Renal cortical epithelial cell (primary cell): Measurements from ENCODE around the gene ERVV-1. TPM values are rescaled to one million over a fixed set of nuclear protein-coding genes. Genes with fewer than 3 reads are reported as not detected.
"Not testable (repeated sequence)": the region's sequence is repeated elsewhere in the genome, so short reads cannot be mapped to it uniquely, and the experiment has no call there.

Source experiments
- DNase-seq: peaks from one replicate; pipeline ENCODE4 v3.0.0-alpha.2; 2011; ENCODE audit warnings: low read depth
- total RNA-seq: library from RNA; depleted of rRNA; stranded (reverse); fragments of >200 nt; gene quantifications from 2 replicates; pipeline ENCODE4 v1.2.3, GENCODE V29; 2014

ERVV-1 gene
- total RNA-seq, 1 donor from 2014 or later: not detected

GRCh38 chr19:53019684-53020083 is 6.0 kb downstream of the ERVV-1 start:
- no peak for DNase-seq

GRCh38 chr19:53028306-53028705 is 14.6 kb downstream of the ERVV-1 start:
- not testable (repeated sequence) for DNase-seq

GRCh38 chr19:53034054-53034453 is 20.3 kb downstream of the ERVV-1 start:
- DNase-seq: no peak

- no peak for DNase-seq
Observed at GRCh38 chr19:53034948-53035675, 21.4 kb downstream of the ERVV-1 start.

- peak; percentile 6 for DNase-seq
Observed at GRCh38 chr19:53037101-53038097, 23.7 kb downstream of the ERVV-1 start.

GRCh38 chr19:53041366-53041765 is 27.6 kb downstream of the ERVV-1 start:
- DNase-seq: no peak

GRCh38 chr19:53045536-53045935 is 31.8 kb downstream of the ERVV-1 start:
- DNase-seq: no peak

GRCh38 chr19:53047379-53047778 is 33.7 kb downstream of the ERVV-1 start:
- no peak for DNase-seq

- no peak for DNase-seq
Observed at GRCh38 chr19:53055117-53055516, 41.4 kb downstream of the ERVV-1 start.

GRCh38 chr19:53057904-53058580 is 44.3 kb downstream of the ERVV-1 start:
- DNase-seq: no peak

Other genes starting within 250 kb of the ERVV-1 start
- gene ZNF600, start 227.1 kb upstream of the ERVV-1 start, total RNA-seq: 10.2 and 10.8 TPM in 2 replicates
- 36.5 and 57.1 TPM in 2 replicates for gene ZNF28, start 192.3 kb upstream of the ERVV-1 start, total RNA-seq
- 56.8 and 61.2 TPM in 2 replicates for gene ZNF468, start 156.3 kb upstream of the ERVV-1 start, total RNA-seq
- gene ZNF320, start 116.3 kb upstream of the ERVV-1 start, total RNA-seq: 38.1 and 40.3 TPM in 2 replicates
- gene ZNF888, start 90.5 kb upstream of the ERVV-1 start, total RNA-seq: 24.7 and 80.5 TPM in 2 replicates
- gene ZNF816, start 51.0 kb upstream of the ERVV-1 start, total RNA-seq: 27.8 and 28.3 TPM in 2 replicates
- 0.05 and 0.87 TPM in 2 replicates for gene ERVV-2, start 30.8 kb downstream of the ERVV-1 start, total RNA-seq
- 23.4 and 61.3 TPM in 2 replicates for gene ZNF160, start 89.5 kb downstream of the ERVV-1 start, total RNA-seq
- gene ZNF415, start 119.0 kb downstream of the ERVV-1 start, total RNA-seq: 5.2 and 16.2 TPM in 2 replicates
- gene ZNF347, start 145.1 kb downstream of the ERVV-1 start, total RNA-seq: 8.9 and 14.6 TPM in 2 replicates
- 1.4 and 5.4 TPM in 2 replicates for gene ZNF665, start 179.4 kb downstream of the ERVV-1 start, total RNA-seq
- gene ZNF677, start 241.0 kb downstream of the ERVV-1 start, total RNA-seq: 7.1 and 14.5 TPM in 2 replicates
- gene VN1R2, start 244.4 kb downstream of the ERVV-1 start, total RNA-seq: not detected in 2 replicates